Astrocyte (in vitro differentiated cells and primary cell): Measurements from ENCODE around the gene CARM1. TPM values are rescaled to one million over a fixed set of nuclear protein-coding genes. Genes with fewer than 3 reads are reported as not detected.

Experiments
- DNase-seq: peaks from one replicate; pipeline ENCODE4 v3.0.0-alpha.2; 2010; ENCODE audit warnings: low read depth
- FAIRE-seq: peaks from 2 replicates; lab custom pipeline; 2011; peaks lifted over from hg19 to GRCh38; lab: Jason Lieb, UNC
- H2AFZ ChIP-seq: 2 replicates; pipeline ENCODE4 v1.6.0; 2012; ENCODE audit warnings: low read depth, low read length, inconsistent platforms
- H3K27ac ChIP-seq: 2 replicates; pipeline ENCODE4 v1.5.1; 2011; ENCODE audit warnings: low read depth, low read length, inconsistent platforms
- H3K27me3 ChIP-seq: 2 replicates; pipeline ENCODE4 v1.6.0; 2011; ENCODE audit warnings: low read length, inconsistent platforms; ENCODE audit not compliant: insufficient read depth
- H3K36me3 ChIP-seq: 2 replicates; pipeline ENCODE4 v1.5.1; 2011; ENCODE audit warnings: low read length, inconsistent platforms; ENCODE audit not compliant: insufficient read depth
- H3K4me1 ChIP-seq: 2 replicates; pipeline ENCODE4 v1.5.1; 2011; ENCODE audit warnings: low read length, inconsistent platforms; ENCODE audit not compliant: insufficient read depth
- H3K4me2 ChIP-seq: 2 replicates; pipeline ENCODE4 v1.6.0; 2012; ENCODE audit warnings: low read length, inconsistent platforms
- H3K4me3 ChIP-seq: 2 replicates; pipeline ENCODE4 v1.5.1; 2011; ENCODE audit warnings: low read depth, mild to moderate bottlenecking, low read length, inconsistent platforms; ENCODE audit not compliant: insufficient read depth
- H3K79me2 ChIP-seq: 2 replicates; pipeline ENCODE4 v1.6.0; 2012; ENCODE audit warnings: mild to moderate bottlenecking, low read length, inconsistent platforms; ENCODE audit not compliant: insufficient read depth
- H3K9ac ChIP-seq: 2 replicates; pipeline ENCODE4 v1.6.0; 2012; ENCODE audit warnings: mild to moderate bottlenecking, low read length, inconsistent platforms
- H3K9me3 ChIP-seq: 2 replicates; pipeline ENCODE4 v1.5.1; 2012; ENCODE audit warnings: low read depth, mild to moderate bottlenecking, low read length, inconsistent platforms; ENCODE audit not compliant: insufficient read depth
- H4K20me1 ChIP-seq: 2 replicates; pipeline ENCODE4 v1.6.0; 2012; ENCODE audit warnings: low read length, inconsistent platforms; ENCODE audit not compliant: insufficient read depth
- H3K27ac Mint-ChIP-seq: one replicate; pipeline ENCODE4 v1.8.0; 2021; ENCODE audit warnings: mild to moderate bottlenecking, mixed read lengths; ENCODE audit not compliant: unreplicated experiment
- H3K27me3 Mint-ChIP-seq: one replicate; pipeline ENCODE4 v1.8.0; 2021; ENCODE audit warnings: low read depth, mixed read lengths; ENCODE audit not compliant: unreplicated experiment
- H3K36me3 Mint-ChIP-seq: one replicate; pipeline ENCODE4 v1.8.0; 2021; ENCODE audit warnings: low read depth, mixed read lengths; ENCODE audit not compliant: unreplicated experiment
- H3K4me1 Mint-ChIP-seq: one replicate; pipeline ENCODE4 v1.8.0; 2021; ENCODE audit warnings: low read depth, mixed read lengths; ENCODE audit not compliant: unreplicated experiment
- H3K4me3 Mint-ChIP-seq: one replicate; pipeline ENCODE4 v1.8.0; 2021; ENCODE audit warnings: mild to moderate bottlenecking, moderate library complexity, mixed read lengths; ENCODE audit not compliant: unreplicated experiment
- H3K9me3 Mint-ChIP-seq: one replicate; pipeline ENCODE4 v1.8.0; 2021; ENCODE audit warnings: mild to moderate bottlenecking, mixed read lengths; ENCODE audit not compliant: unreplicated experiment
- CTCF ChIP-seq: IDR thresholded peaks from 2 replicates; pipeline ENCODE4 v1.5.1; 2011; ENCODE audit warnings: low read depth, mild to moderate bottlenecking, inconsistent platforms, low read length, moderate library complexity; ENCODE audit not compliant: insufficient read depth
- EZH2 ChIP-seq: IDR thresholded peaks from 2 replicates; pipeline ENCODE4 v1.6.1; 2012; ENCODE audit warnings: mild to moderate bottlenecking, low read length, inconsistent platforms; ENCODE audit not compliant: insufficient read depth
- total RNA-seq: library from RNA; stranded (reverse); gene quantifications from 2 replicates; pipeline ENCODE4 v1.2.1, GENCODE V29; 2021

Gene CARM1
- total RNA-seq, 1 donor from 2014 or later, result 62.6 TPM

- TF ChIP-seq CTCF, result no peak
- TF ChIP-seq EZH2, result no peak
- H3K9me3 ChIP-seq, result no peaks in the 10 kb centered on the region
- peak overlapping the region; percentile 93 for H3K4me2 ChIP-seq
- H3K4me1 ChIP-seq, result peaks cover 17% of the 10 kb centered on the region
- peaks cover 8% of the 10 kb centered on the region for H3K4me1 Mint-ChIP-seq
- no peaks in the 10 kb centered on the region for H3K27me3 Mint-ChIP-seq
- H3K9me3 Mint-ChIP-seq, result no peaks in the 10 kb centered on the region
- no peak for DNase-seq
- no peak for FAIRE-seq
- peak overlapping the region; percentile 90 for H3K4me3 Mint-ChIP-seq
- peak overlapping the region; percentile 62 for H3K27ac Mint-ChIP-seq
- peaks cover 2% of the 10 kb centered on the region for H3K36me3 Mint-ChIP-seq
- peaks cover 30% of the 10 kb centered on the region for H4K20me1 ChIP-seq
- peaks cover 8% of the 10 kb centered on the region for H3K36me3 ChIP-seq
- peak overlapping the region; percentile 31 for H2AFZ ChIP-seq
- peak overlapping the region; percentile 71 for H3K4me3 ChIP-seq
- H3K27me3 ChIP-seq, result no peaks in the 10 kb centered on the region
- H3K79me2 ChIP-seq, result peaks cover 54% of the 10 kb centered on the region
- H3K9ac ChIP-seq, result peak overlapping the region; percentile 90
- peak overlapping the region; percentile 53 for H3K27ac ChIP-seq
Observed at GRCh38 chr19:10927730-10928562, 56.6 kb downstream of the CARM1 start.

DNA sequence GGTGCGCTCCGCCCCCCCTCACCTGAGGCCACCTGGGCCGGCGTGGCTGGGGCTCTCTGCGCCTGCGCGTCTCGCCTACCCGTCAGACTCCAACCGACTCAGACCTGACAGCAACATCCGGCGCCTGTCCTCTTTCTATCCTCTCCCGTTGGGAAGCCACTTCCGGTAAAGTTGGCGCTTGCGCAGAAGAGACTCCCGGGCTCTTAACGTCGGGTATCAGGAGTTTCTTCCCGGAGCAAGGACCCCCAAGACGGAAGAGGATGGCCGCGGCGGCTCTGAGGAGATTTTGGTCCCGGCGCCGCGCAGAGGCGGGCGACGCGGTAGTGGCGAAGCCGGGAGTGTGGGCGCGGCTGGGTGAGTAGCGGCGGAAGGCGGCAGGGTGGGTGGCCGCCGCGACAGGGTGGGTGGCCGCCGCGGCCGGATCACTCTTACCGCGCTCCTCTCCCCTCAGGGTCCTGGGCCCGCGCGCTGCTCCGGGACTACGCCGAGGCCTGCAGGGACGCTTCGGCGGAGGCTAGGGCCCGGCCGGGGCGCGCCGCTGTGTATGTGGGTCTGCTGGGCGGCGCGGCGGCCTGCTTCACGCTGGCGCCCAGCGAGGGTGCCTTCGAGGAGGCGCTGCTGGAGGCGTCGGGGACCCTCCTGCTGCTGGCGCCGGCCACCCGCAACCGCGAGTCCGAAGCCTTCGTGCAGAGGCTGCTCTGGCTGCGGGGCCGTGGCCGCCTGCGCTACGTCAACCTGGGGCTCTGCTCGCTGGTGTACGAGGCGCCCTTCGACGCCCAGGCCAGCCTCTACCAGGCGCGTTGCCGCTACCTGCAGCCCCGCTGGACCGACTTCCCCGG, 57.4 kb downstream of the CARM1 start, which contains the start of the genes TIMM29 and YIPF2:
TIMM29 (plus strand) TSS at position 249 of the 839 bp plus-strand sequence; CDS start at position 261, 12 bp downstream.
YIPF2 (minus strand) TSS at position 77 of the 839 bp plus-strand sequence. CDS start 229 bp downstream, outside the sequence.
- peak within 1 kb of the TSS; percentile 71 for H3K4me3 ChIP-seq
- peak within 1 kb of the TSS; percentile 62 for H3K27ac Mint-ChIP-seq
- H3K36me3 ChIP-seq, result peaks cover 6% of the 10 kb centered on the region
- peaks cover 59% of the 10 kb centered on the region for H3K79me2 ChIP-seq
- no peaks in the 10 kb centered on the region for H3K9me3 ChIP-seq
- H3K9ac ChIP-seq, result peak within 1 kb of the TSS; percentile 90
- peak within 1 kb of the TSS; percentile 93 for H3K4me2 ChIP-seq
- FAIRE-seq (no peak), DNase-seq (peak; percentile 90)
- H2AFZ ChIP-seq, result peak within 1 kb of the TSS; percentile 58
- no peaks in the 10 kb centered on the region for H3K9me3 Mint-ChIP-seq
- peaks cover 2% of the 10 kb centered on the region for H3K36me3 Mint-ChIP-seq
- H3K27me3 ChIP-seq, result no peaks in the 10 kb centered on the region
- peak within 1 kb of the TSS; percentile 90 for H3K4me3 Mint-ChIP-seq
- peaks cover 29% of the 10 kb centered on the region for H4K20me1 ChIP-seq
- peaks cover 8% of the 10 kb centered on the region for H3K4me1 Mint-ChIP-seq
- peaks cover 17% of the 10 kb centered on the region for H3K4me1 ChIP-seq
- no peaks in the 10 kb centered on the region for H3K27me3 Mint-ChIP-seq
- TF ChIP-seq CTCF (no peak), EZH2 (no peak)
- peak within 1 kb of the TSS; percentile 53 for H3K27ac ChIP-seq
